ENCODE data around the gene CAP2.

CAP2 gene

GRCh38 chr6:17501982-17502704, 108.7 kb downstream of the CAP2 start:
- H3K27ac Mint-ChIP-seq = no peak overlapping the region
- no peak for ATAC-seq (replicated peaks)
- no peaks in the 10 kb centered on the region for H3K27me3 Mint-ChIP-seq

GRCh38 chr6:17503051-17503450, 109.7 kb downstream of the CAP2 start:
- no peaks in the 10 kb centered on the region for H3K27me3 Mint-ChIP-seq
- no peak for ATAC-seq (replicated peaks)
- no peaks in the 10 kb centered on the region for H3K4me1 Mint-ChIP-seq
- no peak for DNase-seq
- no peaks in the 10 kb centered on the region for H3K9me3 Mint-ChIP-seq
- no peak overlapping the region for H3K27ac Mint-ChIP-seq
- H3K4me3 Mint-ChIP-seq = no peak overlapping the region
- H3K36me3 Mint-ChIP-seq = no peaks in the 10 kb centered on the region

More at GRCh38 chr6:17501982-17502704, 108.7 kb downstream of the CAP2 start:
- no peaks in the 10 kb centered on the region for H3K4me1 Mint-ChIP-seq
- no peak overlapping the region for H3K4me3 Mint-ChIP-seq
- no peaks in the 10 kb centered on the region for H3K36me3 Mint-ChIP-seq
- no peak for DNase-seq
- H3K9me3 Mint-ChIP-seq = no peaks in the 10 kb centered on the region

GRCh38 chr6:17504005-17504404, 110.6 kb downstream of the CAP2 start:
- Mint-ChIP-seq H3K36me3 (no peaks in the 10 kb centered on the region), H3K4me1 (no peaks in the 10 kb centered on the region), H3K27me3 (no peaks in the 10 kb centered on the region), H3K9me3 (no peaks in the 10 kb centered on the region), H3K4me3 (no peak overlapping the region), H3K27ac (no peak overlapping the region)
- ATAC-seq (replicated peaks) = no peak
- DNase-seq = no peak

GRCh38 chr6:17505062-17505476, 111.7 kb downstream of the CAP2 start:
- H3K4me1 Mint-ChIP-seq = no peaks in the 10 kb centered on the region
- no peak for DNase-seq

GRCh38 chr6:17505767-17506280, 112.4 kb downstream of the CAP2 start:
- DNase-seq (no peak), ATAC-seq (replicated peaks) (no peak)
- no peaks in the 10 kb centered on the region for H3K36me3 Mint-ChIP-seq
- H3K9me3 Mint-ChIP-seq = peaks cover 0 to 1% of the 10 kb centered on the region in 2 donors
- no peak overlapping the region for H3K27ac Mint-ChIP-seq
- no peaks in the 10 kb centered on the region for H3K4me1 Mint-ChIP-seq
- no peaks in the 10 kb centered on the region for H3K27me3 Mint-ChIP-seq
- H3K4me3 Mint-ChIP-seq = no peak overlapping the region

More at GRCh38 chr6:17505062-17505476, 111.7 kb downstream of the CAP2 start:
- Mint-ChIP-seq H3K36me3 (no peaks in the 10 kb centered on the region), H3K27me3 (no peaks in the 10 kb centered on the region), H3K4me3 (no peak overlapping the region), H3K27ac (no peak overlapping the region), H3K9me3 (peaks cover 0 to under 1% of the 10 kb centered on the region in 2 donors)
- peak in 1 of 2 donors; percentile 56 for ATAC-seq (replicated peaks)

- Mint-ChIP-seq H3K9me3 (peaks cover 0 to 1% of the 10 kb centered on the region in 2 donors), H3K4me3 (no peak overlapping the region), H3K27me3 (no peaks in the 10 kb centered on the region), H3K4me1 (no peaks in the 10 kb centered on the region), H3K36me3 (no peaks in the 10 kb centered on the region), H3K27ac (no peak overlapping the region)
- ATAC-seq (replicated peaks) (no peak), DNase-seq (no peak)
These were observed 113.1 kb downstream of the CAP2 start for GRCh38 chr6:17506531-17506930.

GRCh38 chr6:17506962-17507361, 113.6 kb downstream of the CAP2 start:
- H3K9me3 Mint-ChIP-seq = peaks cover 0 to 1% of the 10 kb centered on the region in 2 donors
- H3K27me3 Mint-ChIP-seq = no peaks in the 10 kb centered on the region
- no peaks in the 10 kb centered on the region for H3K36me3 Mint-ChIP-seq
- ATAC-seq (replicated peaks) (no peak), DNase-seq (no peak)
- no peak overlapping the region for H3K27ac Mint-ChIP-seq
- no peaks in the 10 kb centered on the region for H3K4me1 Mint-ChIP-seq
- no peak overlapping the region for H3K4me3 Mint-ChIP-seq

GRCh38 chr6:17511084-17511483, 117.7 kb downstream of the CAP2 start:
- Mint-ChIP-seq H3K4me3 (no peak overlapping the region), H3K36me3 (no peaks in the 10 kb centered on the region), H3K9me3 (peaks cover 0 to 1% of the 10 kb centered on the region in 2 donors), H3K4me1 (no peaks in the 10 kb centered on the region), H3K27me3 (no peaks in the 10 kb centered on the region), H3K27ac (no peak overlapping the region)
- ATAC-seq (replicated peaks) (no peak), DNase-seq (no peak)

- no peak overlapping the region for H3K4me3 Mint-ChIP-seq
- ATAC-seq (replicated peaks) (no peak), DNase-seq (no peak)
- H3K27ac Mint-ChIP-seq = no peak overlapping the region
- no peaks in the 10 kb centered on the region for H3K4me1 Mint-ChIP-seq
- H3K27me3 Mint-ChIP-seq = no peaks in the 10 kb centered on the region
- H3K36me3 Mint-ChIP-seq = no peaks in the 10 kb centered on the region
- H3K9me3 Mint-ChIP-seq = peaks cover 0 to 1% of the 10 kb centered on the region in 2 donors
These were observed 118.2 kb downstream of the CAP2 start for GRCh38 chr6:17511580-17511979.

- no peak overlapping the region for H3K4me3 Mint-ChIP-seq
- no peak for DNase-seq
These were observed 125.7 kb downstream of the CAP2 start for GRCh38 chr6:17519120-17519519.

GRCh38 chr6:17525637-17526036, 132.2 kb downstream of the CAP2 start:
- Mint-ChIP-seq H3K36me3 (no peaks in the 10 kb centered on the region), H3K27ac (no peak overlapping the region), H3K4me3 (no peak overlapping the region), H3K4me1 (no peaks in the 10 kb centered on the region), H3K27me3 (peaks cover 0 to 4% of the 10 kb centered on the region in 2 donors), H3K9me3 (peaks cover 0 to 4% of the 10 kb centered on the region in 2 donors)
- no peak for ATAC-seq (replicated peaks)
- DNase-seq = no peak

More at GRCh38 chr6:17519120-17519519, 125.7 kb downstream of the CAP2 start:
- ATAC-seq (replicated peaks) = no peak
- no peak overlapping the region for H3K27ac Mint-ChIP-seq
- H3K9me3 Mint-ChIP-seq = no peaks in the 10 kb centered on the region
- H3K36me3 Mint-ChIP-seq = no peaks in the 10 kb centered on the region
- H3K4me1 Mint-ChIP-seq = no peaks in the 10 kb centered on the region
- no peaks in the 10 kb centered on the region for H3K27me3 Mint-ChIP-seq

GRCh38 chr6:17527076-17527475, 133.7 kb downstream of the CAP2 start:
- no peak overlapping the region for H3K27ac Mint-ChIP-seq
- ATAC-seq (replicated peaks) = no peak
- peaks cover 0 to 4% of the 10 kb centered on the region in 2 donors for H3K9me3 Mint-ChIP-seq
- H3K4me3 Mint-ChIP-seq = no peak overlapping the region
- no peaks in the 10 kb centered on the region for H3K4me1 Mint-ChIP-seq
- no peaks in the 10 kb centered on the region for H3K36me3 Mint-ChIP-seq
- peaks cover 0 to 7% of the 10 kb centered on the region in 2 donors for H3K27me3 Mint-ChIP-seq
- no peak for DNase-seq

- peaks cover 8 to 14% of the 10 kb centered on the region in 2 donors for H3K27me3 Mint-ChIP-seq
- DNase-seq (no peak), ATAC-seq (replicated peaks) (no peak)
- no peak overlapping the region for H3K27ac Mint-ChIP-seq
- H3K36me3 Mint-ChIP-seq = no peaks in the 10 kb centered on the region
- H3K4me1 Mint-ChIP-seq = no peaks in the 10 kb centered on the region
- peaks cover 0 to 2% of the 10 kb centered on the region in 2 donors for H3K9me3 Mint-ChIP-seq
- no peak overlapping the region for H3K4me3 Mint-ChIP-seq
These were observed 137.0 kb downstream of the CAP2 start for GRCh38 chr6:17530321-17530835.

GRCh38 chr6:17536586-17536985, 143.2 kb downstream of the CAP2 start:
- H3K27me3 Mint-ChIP-seq = peaks cover 8 to 20% of the 10 kb centered on the region in 2 donors
- peaks cover 0 to 2% of the 10 kb centered on the region in 2 donors for H3K4me1 Mint-ChIP-seq
- no peak overlapping the region for H3K27ac Mint-ChIP-seq
- ATAC-seq (replicated peaks) = peak; percentile 99 to 100
- H3K36me3 Mint-ChIP-seq = no peaks in the 10 kb centered on the region
- H3K9me3 Mint-ChIP-seq = no peaks in the 10 kb centered on the region
- DNase-seq = peak; percentile 23
- H3K4me3 Mint-ChIP-seq = no peak overlapping the region

GRCh38 chr6:17542243-17542642, 148.8 kb downstream of the CAP2 start:
- Mint-ChIP-seq H3K9me3 (no peaks in the 10 kb centered on the region), H3K27ac (no peak overlapping the region), H3K4me3 (no peak overlapping the region), H3K27me3 (peaks cover 6 to 13% of the 10 kb centered on the region in 2 donors), H3K36me3 (no peaks in the 10 kb centered on the region), H3K4me1 (no peaks in the 10 kb centered on the region)
- no peak for DNase-seq
- no peak for ATAC-seq (replicated peaks)

All from stimulated activated naive B cell treated with anti-CD40 and anti-IgM and Interleukin-4, amounts not matched to agents 10 μg/mL and 1 μg/mL and 100 μg/mL, for 72 hours (primary cell).